Glutamatergic neuron (in vitro differentiated cells): ENCODE results near the gene ZNF284. TPM values are rescaled to one million over a fixed set of nuclear protein-coding genes. Genes with fewer than 3 reads are reported as not detected.
A peak's percentile ranks its signal among the peaks of the same experiment; 100 is the strongest.

Source experiments
- DNase-seq: peaks from one replicate; pipeline ENCODE4 v3.0.0; 2022
- H3K27ac Mint-ChIP-seq: one replicate; pipeline ENCODE4 v1.8.0; 2020; ENCODE audit warnings: mild to moderate bottlenecking, mixed read lengths, inconsistent platforms; ENCODE audit not compliant: unreplicated experiment
- H3K27me3 Mint-ChIP-seq: one replicate; pipeline ENCODE4 v1.8.0; 2020; ENCODE audit warnings: mild to moderate bottlenecking, moderate library complexity, mixed read lengths, inconsistent platforms; ENCODE audit not compliant: unreplicated experiment
- H3K36me3 Mint-ChIP-seq: one replicate; pipeline ENCODE4 v1.8.0; 2020; ENCODE audit warnings: mild to moderate bottlenecking, mixed read lengths, inconsistent platforms; ENCODE audit not compliant: unreplicated experiment
- H3K4me1 Mint-ChIP-seq: one replicate; pipeline ENCODE4 v1.8.0; 2020; ENCODE audit warnings: mild to moderate bottlenecking, low read depth, mixed read lengths, inconsistent platforms; ENCODE audit not compliant: unreplicated experiment
- H3K4me3 Mint-ChIP-seq: one replicate; pipeline ENCODE4 v1.8.0; 2020; ENCODE audit warnings: mild to moderate bottlenecking, mixed read lengths, inconsistent platforms; ENCODE audit not compliant: unreplicated experiment
- H3K9me3 Mint-ChIP-seq: one replicate; pipeline ENCODE4 v1.8.0; 2020; ENCODE audit warnings: mild to moderate bottlenecking, moderate library complexity, mixed read lengths, inconsistent platforms; ENCODE audit not compliant: unreplicated experiment
- long read RNA-seq: library from polyadenylated mRNA; unstranded; transcript quantifications from one replicate; pipeline ENCODE4 v2.0.0, GENCODE V29; 2020; ENCODE audit not compliant: unreplicated experiment
- total RNA-seq: library from RNA; stranded (reverse); fragmentation: NEBNext Ultra II Directional; extraction: Animal tissue kit (Norgen Biotek cat#: 25700); gene quantifications from one replicate; pipeline ENCODE4 v1.2.1, GENCODE V29; 2021; ENCODE audit not compliant: unreplicated experiment
- TF ChIP-seq, protein P1 (sequence below): fragments of 200-600 bp; sonication (generic); IDR thresholded peaks from one replicate; pipeline ENCODE4 v1.5.0; 2021; ENCODE audit not compliant: partially characterized antibody, unreplicated experiment

The ZNF284 gene
- total RNA-seq: 3.9 TPM
- long read RNA-seq, full-length matches to known transcripts: 3 of 4 reads
- long read RNA-seq, partial matches to known transcripts: 0 of 4 reads
- long read RNA-seq, other reads (novel, unspliced or antisense): 1 of 4 reads

DNA sequence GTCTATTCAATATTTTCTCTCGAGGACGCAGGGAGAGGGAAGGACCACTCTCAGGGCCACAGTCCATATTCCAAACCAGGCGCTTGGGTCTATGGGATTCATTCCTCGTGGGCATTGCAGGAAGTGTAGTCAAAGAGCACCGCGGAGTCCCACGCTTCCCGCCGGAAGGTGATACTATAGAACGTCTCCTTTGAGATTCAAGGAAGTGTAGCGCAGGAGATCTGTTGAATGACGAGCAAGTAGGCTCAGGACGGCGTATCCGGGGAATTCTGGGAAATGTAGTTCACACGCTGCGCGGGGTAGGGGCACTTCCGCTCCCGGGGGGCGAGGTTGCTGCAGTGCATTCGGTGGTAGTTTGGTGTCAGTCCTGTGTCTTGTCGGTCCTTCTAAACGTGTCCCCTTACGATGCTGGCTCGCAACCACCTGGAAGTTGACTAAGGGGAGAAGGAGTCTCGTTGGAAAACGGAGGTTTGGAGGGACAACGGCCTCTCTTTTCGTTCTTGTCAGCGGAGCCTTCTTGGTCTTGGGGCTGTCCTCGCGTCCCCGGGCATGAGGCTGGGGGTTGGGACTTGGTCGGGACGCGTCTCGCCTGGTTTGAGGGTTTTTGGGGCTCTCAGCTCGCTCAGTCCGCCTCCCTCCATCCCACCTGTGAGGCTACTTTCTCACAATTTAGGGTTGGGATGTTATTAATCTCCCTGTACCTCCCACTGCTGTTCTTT, at the start of gene ZNF284:
Gene ZNF284 (plus strand): TSS at position 336 of the 719 bp plus-strand sequence. CDS start 4,231 bp downstream, outside the sequence.
- peak; percentile 87 for DNase-seq
- H3K27ac Mint-ChIP-seq: peak within 1 kb of the TSS; percentile 10
- no peaks in the 10 kb centered on the region for H3K27me3 Mint-ChIP-seq
- peaks cover 4% of the 10 kb centered on the region for H3K4me1 Mint-ChIP-seq
- H3K4me3 Mint-ChIP-seq: peak within 1 kb of the TSS; percentile 85
- H3K36me3 Mint-ChIP-seq: peaks cover 28% of the 10 kb centered on the region
- TF ChIP-seq, protein P1, sequence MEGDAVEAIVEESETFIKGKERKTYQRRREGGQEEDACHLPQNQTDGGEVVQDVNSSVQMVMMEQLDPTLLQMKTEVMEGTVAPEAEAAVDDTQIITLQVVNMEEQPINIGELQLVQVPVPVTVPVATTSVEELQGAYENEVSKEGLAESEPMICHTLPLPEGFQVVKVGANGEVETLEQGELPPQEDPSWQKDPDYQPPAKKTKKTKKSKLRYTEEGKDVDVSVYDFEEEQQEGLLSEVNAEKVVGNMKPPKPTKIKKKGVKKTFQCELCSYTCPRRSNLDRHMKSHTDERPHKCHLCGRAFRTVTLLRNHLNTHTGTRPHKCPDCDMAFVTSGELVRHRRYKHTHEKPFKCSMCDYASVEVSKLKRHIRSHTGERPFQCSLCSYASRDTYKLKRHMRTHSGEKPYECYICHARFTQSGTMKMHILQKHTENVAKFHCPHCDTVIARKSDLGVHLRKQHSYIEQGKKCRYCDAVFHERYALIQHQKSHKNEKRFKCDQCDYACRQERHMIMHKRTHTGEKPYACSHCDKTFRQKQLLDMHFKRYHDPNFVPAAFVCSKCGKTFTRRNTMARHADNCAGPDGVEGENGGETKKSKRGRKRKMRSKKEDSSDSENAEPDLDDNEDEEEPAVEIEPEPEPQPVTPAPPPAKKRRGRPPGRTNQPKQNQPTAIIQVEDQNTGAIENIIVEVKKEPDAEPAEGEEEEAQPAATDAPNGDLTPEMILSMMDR: no peak
- H3K9me3 Mint-ChIP-seq: peaks cover 2% of the 10 kb centered on the region

DNA sequence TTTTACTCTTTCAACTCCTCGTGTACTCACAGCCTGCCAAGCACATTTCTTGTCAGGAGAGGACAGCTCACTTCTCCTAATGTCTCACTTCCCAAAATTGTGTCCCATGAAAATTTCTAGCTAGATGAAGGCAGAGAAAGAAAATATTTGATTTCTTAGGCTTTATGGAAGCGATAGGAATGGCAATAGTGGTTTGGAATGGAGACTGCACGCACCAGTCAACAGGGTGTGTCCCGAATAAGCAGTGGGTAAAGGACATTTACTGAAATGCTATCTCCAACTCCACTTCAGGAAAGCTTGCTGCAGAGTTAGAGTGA, 47.1 kb upstream of the ZNF284 start:
- peak overlapping the region; percentile 98 for H3K4me3 Mint-ChIP-seq
- DNase-seq: no peak
- H3K9me3 Mint-ChIP-seq: peaks cover 3% of the 10 kb centered on the region
- peaks cover 3% of the 10 kb centered on the region for H3K4me1 Mint-ChIP-seq
- TF ChIP-seq, protein P1: no peak
- peak overlapping the region; percentile 96 for H3K27ac Mint-ChIP-seq
- H3K36me3 Mint-ChIP-seq: peaks cover 19% of the 10 kb centered on the region
- H3K27me3 Mint-ChIP-seq: no peaks in the 10 kb centered on the region

DNA sequence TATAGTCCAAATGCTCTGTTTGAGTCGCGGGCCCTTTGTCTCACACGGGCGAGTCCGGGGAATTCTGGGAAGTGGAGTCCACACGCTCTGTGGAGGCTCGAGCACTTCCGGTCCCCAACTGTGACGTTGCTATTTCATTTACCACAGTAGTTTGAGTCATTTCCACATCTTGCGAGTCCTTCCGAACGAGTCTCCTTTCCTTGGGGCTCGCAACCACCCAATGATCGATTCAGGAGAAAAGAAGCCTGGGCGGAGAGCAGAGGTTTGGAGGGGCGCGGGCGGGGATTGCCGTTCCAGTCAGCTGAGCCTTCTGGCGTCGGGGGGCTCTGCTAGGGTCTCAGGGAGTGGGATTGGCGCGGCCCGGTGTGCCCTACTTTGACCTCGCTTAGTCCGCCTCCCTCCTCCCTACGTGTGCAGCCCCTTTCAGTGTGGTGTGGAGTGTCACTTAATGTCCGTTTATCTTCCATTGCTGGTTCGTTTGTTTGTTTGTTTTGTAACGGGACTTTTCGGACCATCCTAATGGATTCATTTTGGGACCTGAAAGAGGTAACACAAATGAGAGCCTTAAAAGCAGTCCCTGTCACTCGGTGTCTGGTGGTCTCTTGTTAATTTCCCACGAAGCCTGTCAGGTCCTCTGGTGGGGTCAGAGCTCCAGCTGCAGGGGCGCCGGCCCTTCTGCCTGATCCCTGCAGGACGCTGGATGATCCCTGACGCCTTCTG, 46.6 kb upstream of the ZNF284 start, which contains the start of gene ZNF222:
Gene ZNF222 (plus strand): TSS at position 163 of the 720 bp plus-strand sequence. CDS start 58 bp downstream, at position 221.
- DNase-seq: peak; percentile 75
- Mint-ChIP-seq H3K27ac (peak within 1 kb of the TSS; percentile 96), H3K9me3 (peaks cover 3% of the 10 kb centered on the region), H3K36me3 (peaks cover 24% of the 10 kb centered on the region), H3K4me1 (peaks cover 3% of the 10 kb centered on the region), H3K4me3 (peak within 1 kb of the TSS; percentile 98), H3K27me3 (no peaks in the 10 kb centered on the region)
- TF ChIP-seq, protein P1: no peak

DNA sequence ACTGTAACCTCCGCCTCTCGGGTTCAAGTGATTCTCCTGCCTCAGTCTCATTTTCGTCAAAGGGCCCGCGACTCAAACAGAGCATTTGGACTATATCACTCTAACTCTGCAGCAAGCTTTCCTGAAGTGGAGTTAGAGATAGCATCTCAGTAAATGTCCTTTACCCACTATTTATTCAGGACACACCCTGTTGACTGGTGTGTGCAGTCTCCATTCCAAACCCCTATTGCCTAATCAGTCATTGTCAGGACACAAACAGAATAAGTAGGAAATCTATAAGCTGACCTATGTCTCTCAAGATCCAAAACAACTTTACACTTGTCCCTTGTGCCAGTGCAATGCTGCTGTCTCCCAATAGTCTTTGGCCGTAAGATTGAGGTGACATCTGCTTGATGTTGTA, 45.3 kb upstream of the ZNF284 start:
- Mint-ChIP-seq H3K9me3 (peaks cover 4% of the 10 kb centered on the region), H3K27ac (no peak overlapping the region), H3K4me3 (peak overlapping the region; percentile 10), H3K36me3 (peaks cover 37% of the 10 kb centered on the region), H3K4me1 (peaks cover 3% of the 10 kb centered on the region), H3K27me3 (no peaks in the 10 kb centered on the region)
- TF ChIP-seq, protein P1: no peak
- DNase-seq: no peak
